ENCODE data around the gene LCN6.

Gene LCN6

GRCh38 chr9:136741883-136742571 is 6.3 kb downstream of the LCN6 start:
- Histone ChIP-seq H3K9me3 (ENCODE audit: low read length) (peaks cover 10% of the 10 kb centered on the region), H3K4me1 (ENCODE audit: insufficient read depth, low read length) (peaks cover 5% of the 10 kb centered on the region), H3K4me3 (ENCODE audit: low read length) (no peak overlapping the region), H3K27me3 (ENCODE audit: insufficient read depth, low read length) (peaks cover 42% of the 10 kb centered on the region), H3K36me3 (ENCODE audit: insufficient read depth, low read length) (no peaks in the 10 kb centered on the region), H2AFZ (ENCODE audit: low read depth, low read length) (no peak overlapping the region)

DNA sequence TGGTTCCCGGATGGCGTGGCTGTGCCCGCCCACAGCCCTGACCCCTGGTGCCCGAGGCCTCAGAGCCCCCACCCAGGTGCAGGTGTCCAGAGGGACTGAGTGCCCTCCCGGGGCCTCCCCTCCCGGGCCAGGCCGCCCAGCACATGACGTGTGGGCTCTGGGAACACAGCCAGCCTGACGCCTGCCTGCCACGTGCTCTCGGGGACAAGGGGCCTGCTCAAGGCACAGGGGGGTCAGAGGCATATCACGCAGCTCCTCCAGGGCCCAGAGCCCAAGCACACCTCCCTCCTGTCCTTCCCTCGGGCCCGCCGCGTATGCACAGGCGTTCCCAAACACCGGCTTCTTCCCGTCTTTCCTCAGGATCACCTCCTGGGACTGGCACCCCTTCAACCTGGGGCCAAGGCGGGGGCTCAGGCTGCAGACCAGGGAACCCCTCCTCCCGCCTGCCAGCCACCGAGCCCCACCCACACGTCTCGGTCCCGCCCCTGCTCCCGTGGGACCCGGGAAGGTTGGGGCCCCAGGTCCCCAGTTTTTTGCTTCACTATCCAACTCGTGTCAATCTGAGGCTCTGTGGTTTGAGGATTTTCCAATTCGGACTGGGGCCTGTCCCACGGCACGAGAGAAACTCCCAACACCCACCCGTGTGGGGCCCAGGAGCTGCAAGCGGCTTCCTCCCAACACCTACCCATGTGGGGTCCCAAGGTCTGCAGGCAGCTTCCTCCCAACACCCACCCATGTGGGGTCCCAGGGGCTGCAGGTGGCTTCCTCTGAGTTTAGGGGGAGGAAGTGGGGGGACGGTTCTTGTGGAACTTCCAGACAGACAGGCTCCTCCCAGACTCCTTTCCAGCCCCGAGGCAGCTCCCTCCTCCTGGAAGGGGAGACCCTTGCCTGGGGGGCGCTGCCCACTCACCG is 7.1 kb downstream of the LCN6 start:
- Histone ChIP-seq H3K27me3 (ENCODE audit: insufficient read depth, low read length) (peaks cover 44% of the 10 kb centered on the region), H3K36me3 (ENCODE audit: insufficient read depth, low read length) (no peaks in the 10 kb centered on the region), H3K9me3 (ENCODE audit: low read length) (peaks cover 10% of the 10 kb centered on the region), H2AFZ (ENCODE audit: low read depth, low read length) (no peak overlapping the region), H3K4me3 (ENCODE audit: low read length) (no peak overlapping the region), H3K4me1 (ENCODE audit: insufficient read depth, low read length) (peaks cover 5% of the 10 kb centered on the region)

DNA sequence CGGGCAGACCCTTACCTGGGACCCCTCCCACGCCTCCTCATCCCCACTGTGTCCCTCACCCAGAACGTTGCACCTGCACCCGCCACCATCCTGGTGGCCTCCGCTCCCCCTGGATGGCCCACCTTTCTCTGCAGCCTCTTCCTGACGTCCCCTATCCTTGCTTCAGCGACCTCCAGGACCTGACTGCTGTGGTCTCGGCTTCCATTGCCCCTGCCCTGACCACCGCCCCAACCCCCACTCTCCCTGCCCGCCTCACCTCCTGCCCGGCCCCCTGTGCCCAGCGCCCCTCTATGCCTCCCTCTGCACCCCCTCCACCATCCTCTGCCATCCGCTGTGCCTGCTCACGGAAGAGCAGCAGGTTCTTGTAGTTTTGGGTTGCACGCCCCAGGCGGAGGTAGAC is 7.8 kb downstream of the LCN6 start:
- Histone ChIP-seq H2AFZ (ENCODE audit: low read depth, low read length) (no peak overlapping the region), H3K36me3 (ENCODE audit: insufficient read depth, low read length) (no peaks in the 10 kb centered on the region), H3K27me3 (ENCODE audit: insufficient read depth, low read length) (peaks cover 44% of the 10 kb centered on the region), H3K4me3 (ENCODE audit: low read length) (no peak overlapping the region), H3K4me1 (ENCODE audit: insufficient read depth, low read length) (peaks cover 5% of the 10 kb centered on the region), H3K9me3 (ENCODE audit: low read length) (peaks cover 10% of the 10 kb centered on the region)

- Histone ChIP-seq H3K27me3 (ENCODE audit: insufficient read depth, low read length) (peaks cover 44% of the 10 kb centered on the region), H3K4me3 (ENCODE audit: low read length) (no peak overlapping the region)
Measured at GRCh38 chr9:136740069-136740468, 8.3 kb downstream of the LCN6 start.

GRCh38 chr9:136739509-136739908 is 8.8 kb downstream of the LCN6 start:
- peaks cover 5% of the 10 kb centered on the region for H3K4me1 ChIP-seq (ENCODE audit: insufficient read depth, low read length)
- H3K27me3 ChIP-seq (ENCODE audit: insufficient read depth, low read length) = peaks cover 44% of the 10 kb centered on the region
- H3K36me3 ChIP-seq (ENCODE audit: insufficient read depth, low read length) = no peaks in the 10 kb centered on the region
- H2AFZ ChIP-seq (ENCODE audit: low read depth, low read length) = no peak overlapping the region
- no peak overlapping the region for H3K4me3 ChIP-seq (ENCODE audit: low read length)
- H3K9me3 ChIP-seq (ENCODE audit: low read length) = peaks cover 10% of the 10 kb centered on the region

More at GRCh38 chr9:136740069-136740468, 8.3 kb downstream of the LCN6 start:
- no peaks in the 10 kb centered on the region for H3K36me3 ChIP-seq (ENCODE audit: insufficient read depth, low read length)
- peaks cover 5% of the 10 kb centered on the region for H3K4me1 ChIP-seq (ENCODE audit: insufficient read depth, low read length)
- no peak overlapping the region for H2AFZ ChIP-seq (ENCODE audit: low read depth, low read length)
- peaks cover 10% of the 10 kb centered on the region for H3K9me3 ChIP-seq (ENCODE audit: low read length)

DNA sequence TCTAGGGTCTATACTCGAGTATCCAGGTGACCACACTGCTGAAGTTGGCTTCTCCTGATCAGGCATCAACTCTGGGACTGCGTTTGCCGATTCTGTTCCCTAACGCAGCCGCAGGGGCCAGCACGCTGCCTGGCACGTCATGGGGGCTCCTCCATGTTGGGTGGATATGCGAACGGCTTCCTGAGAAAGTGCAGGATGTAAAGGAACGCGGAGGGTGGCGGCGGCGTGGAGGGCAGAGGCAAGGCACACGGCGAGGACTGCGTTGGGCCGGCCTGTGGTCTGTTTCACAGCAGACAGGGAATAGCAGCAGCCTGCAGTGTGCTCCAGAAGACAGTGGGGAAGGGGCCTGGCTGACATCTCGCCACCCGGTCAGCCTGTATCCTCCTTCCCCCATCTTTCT is 9.4 kb downstream of the LCN6 start:
- Histone ChIP-seq H2AFZ (ENCODE audit: low read depth, low read length) (no peak overlapping the region), H3K4me1 (ENCODE audit: insufficient read depth, low read length) (peaks cover 5% of the 10 kb centered on the region), H3K4me3 (ENCODE audit: low read length) (no peak overlapping the region), H3K36me3 (ENCODE audit: insufficient read depth, low read length) (no peaks in the 10 kb centered on the region), H3K9me3 (ENCODE audit: low read length) (peaks cover 10% of the 10 kb centered on the region), H3K27me3 (ENCODE audit: insufficient read depth, low read length) (peaks cover 44% of the 10 kb centered on the region)

- H2AFZ ChIP-seq (ENCODE audit: low read depth, low read length) = no peak overlapping the region
- H3K4me1 ChIP-seq (ENCODE audit: insufficient read depth, low read length) = no peaks in the 10 kb centered on the region
- peaks cover 24% of the 10 kb centered on the region for H3K27me3 ChIP-seq (ENCODE audit: insufficient read depth, low read length)
- no peak overlapping the region for H3K4me3 ChIP-seq (ENCODE audit: low read length)
- peaks cover 10% of the 10 kb centered on the region for H3K9me3 ChIP-seq (ENCODE audit: low read length)
- no peaks in the 10 kb centered on the region for H3K36me3 ChIP-seq (ENCODE audit: insufficient read depth, low read length)
Measured at GRCh38 chr9:136735812-136736480, 12.4 kb downstream of the LCN6 start.

DNA sequence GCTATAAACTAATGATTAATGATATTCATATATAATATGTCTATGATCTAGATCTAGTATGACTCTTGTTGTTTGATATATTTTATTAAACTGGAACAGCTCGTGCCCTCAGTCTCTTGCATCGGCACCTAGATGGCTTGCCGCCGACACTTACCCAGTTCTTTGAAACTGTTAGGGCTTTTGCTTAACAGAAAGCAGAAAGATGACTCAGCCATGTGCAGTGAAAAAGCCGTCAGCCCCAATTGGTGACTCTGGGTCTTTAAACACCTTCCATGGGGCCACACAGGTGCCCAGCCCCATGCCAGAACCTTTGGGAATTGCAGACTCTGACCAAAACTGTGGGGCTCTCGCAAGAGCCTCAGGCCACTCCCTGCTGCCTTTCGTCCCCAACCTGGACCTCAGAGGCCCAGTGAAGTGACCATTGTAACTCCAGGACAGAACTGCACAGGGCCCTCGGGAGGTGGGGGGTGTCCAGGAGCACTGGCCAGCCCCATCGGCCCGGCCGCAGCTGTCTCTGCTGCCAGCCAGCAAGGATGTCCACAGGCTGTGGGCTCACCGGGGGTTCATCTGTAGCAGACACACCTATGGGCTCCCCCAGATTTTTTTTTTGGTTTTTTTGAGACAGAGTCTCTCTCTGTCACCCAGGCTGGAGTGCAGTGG is 13.4 kb downstream of the LCN6 start:
- Histone ChIP-seq H3K4me3 (ENCODE audit: low read length) (no peak overlapping the region), H2AFZ (ENCODE audit: low read depth, low read length) (no peak overlapping the region), H3K27me3 (ENCODE audit: insufficient read depth, low read length) (peaks cover 16% of the 10 kb centered on the region), H3K9me3 (ENCODE audit: low read length) (peaks cover 10% of the 10 kb centered on the region), H3K36me3 (ENCODE audit: insufficient read depth, low read length) (no peaks in the 10 kb centered on the region), H3K4me1 (ENCODE audit: insufficient read depth, low read length) (no peaks in the 10 kb centered on the region)

- Histone ChIP-seq H3K9me3 (ENCODE audit: low read length) (peaks cover 1% of the 10 kb centered on the region), H3K4me1 (ENCODE audit: insufficient read depth, low read length) (no peaks in the 10 kb centered on the region), H3K4me3 (ENCODE audit: low read length) (no peak overlapping the region), H3K27me3 (ENCODE audit: insufficient read depth, low read length) (peaks cover 8% of the 10 kb centered on the region), H3K36me3 (ENCODE audit: insufficient read depth, low read length) (no peaks in the 10 kb centered on the region), H2AFZ (ENCODE audit: low read depth, low read length) (no peak overlapping the region)
Measured at GRCh38 chr9:136733611-136734010, 14.7 kb downstream of the LCN6 start.

DNA sequence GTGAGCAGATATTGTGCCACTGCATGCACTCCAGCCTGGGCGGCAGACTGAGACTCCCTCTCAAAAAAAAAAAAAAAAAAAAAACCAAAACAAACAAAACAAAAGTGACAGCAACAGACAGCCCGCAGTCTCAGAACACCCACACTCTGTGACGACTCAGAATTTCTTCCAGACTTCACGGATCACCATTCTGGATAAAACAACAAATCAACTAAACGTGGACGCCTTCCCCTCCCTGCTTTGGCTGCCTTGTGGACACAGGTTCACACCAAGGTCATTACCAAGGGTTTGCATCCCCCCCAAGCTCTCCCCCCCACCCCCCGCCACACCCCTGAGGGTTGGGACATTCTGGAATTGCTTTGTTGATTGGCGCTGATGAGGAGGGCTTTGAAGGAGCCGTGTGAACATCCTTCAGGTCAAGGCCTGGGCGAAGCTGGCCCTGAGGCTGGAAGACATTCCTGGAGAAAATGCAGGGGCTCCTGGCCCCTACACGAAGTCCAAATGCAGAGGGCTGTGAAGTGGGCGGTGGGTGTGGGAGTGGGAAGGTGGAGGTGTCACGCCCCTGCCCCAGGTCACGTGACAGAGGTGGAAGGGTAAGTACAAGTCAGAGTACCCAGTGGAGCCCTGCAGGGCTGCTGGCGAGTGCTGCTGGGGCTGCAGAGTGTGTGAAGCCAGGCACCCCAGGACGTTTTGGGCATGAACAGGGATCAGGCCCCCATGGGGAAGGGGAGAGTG is 15.7 kb downstream of the LCN6 start:
- Histone ChIP-seq H3K9me3 (ENCODE audit: low read length) (no peaks in the 10 kb centered on the region), H3K4me3 (ENCODE audit: low read length) (no peak overlapping the region), H3K4me1 (ENCODE audit: insufficient read depth, low read length) (peaks cover under 1% of the 10 kb centered on the region), H3K27me3 (ENCODE audit: insufficient read depth, low read length) (peaks cover 8% of the 10 kb centered on the region), H3K36me3 (ENCODE audit: insufficient read depth, low read length) (no peaks in the 10 kb centered on the region), H2AFZ (ENCODE audit: low read depth, low read length) (no peak overlapping the region)

DNA sequence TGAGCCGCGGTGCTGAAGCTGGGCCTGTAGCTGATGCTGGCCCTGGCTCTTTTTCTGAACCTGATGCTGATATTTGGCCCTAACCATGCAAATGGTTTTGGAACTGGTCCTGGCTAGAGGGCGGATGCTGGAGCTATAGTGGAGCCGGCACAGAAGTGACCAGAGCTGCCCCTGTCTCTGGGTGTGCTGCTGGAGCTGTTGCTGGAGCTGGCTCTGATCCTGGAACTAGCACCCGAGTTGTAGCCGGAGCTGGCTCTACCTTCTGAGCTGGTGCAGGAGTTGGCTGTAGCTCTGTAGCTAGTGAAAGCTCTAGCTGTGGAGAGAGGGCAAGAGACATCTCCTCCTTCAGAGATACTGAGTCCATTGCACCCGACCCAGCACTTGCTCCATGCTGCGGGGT is 18.4 kb downstream of the LCN6 start:
- H2AFZ ChIP-seq (ENCODE audit: low read depth, low read length) = no peak overlapping the region
- H3K27me3 ChIP-seq (ENCODE audit: insufficient read depth, low read length) = peaks cover 4% of the 10 kb centered on the region
- no peak overlapping the region for H3K4me3 ChIP-seq (ENCODE audit: low read length)
- H3K4me1 ChIP-seq (ENCODE audit: insufficient read depth, low read length) = peaks cover 23% of the 10 kb centered on the region
- peaks cover 17% of the 10 kb centered on the region for H3K36me3 ChIP-seq (ENCODE audit: insufficient read depth, low read length)
- no peaks in the 10 kb centered on the region for H3K9me3 ChIP-seq (ENCODE audit: low read length)

GRCh38 chr9:136729144-136729543 is 19.2 kb downstream of the LCN6 start:
- Histone ChIP-seq H3K27me3 (ENCODE audit: insufficient read depth, low read length) (peaks cover 3% of the 10 kb centered on the region), H3K9me3 (ENCODE audit: low read length) (no peaks in the 10 kb centered on the region), H3K4me1 (ENCODE audit: insufficient read depth, low read length) (peaks cover 23% of the 10 kb centered on the region), H2AFZ (ENCODE audit: low read depth, low read length) (no peak overlapping the region), H3K4me3 (ENCODE audit: low read length) (no peak overlapping the region), H3K36me3 (ENCODE audit: insufficient read depth, low read length) (peaks cover 25% of the 10 kb centered on the region)

All from neuron (in vitro differentiated cells).